Motor neuron (in vitro differentiated cells): Measurements from ENCODE around the gene SLC37A1. TPM values are rescaled to one million over a fixed set of nuclear protein-coding genes. Genes with fewer than 3 reads are reported as not detected.

Experiments
- ATAC-seq, 8 experiments: fragments of 200-7000 bp; cut with Tn5 transposase; replicated peaks in 6 of 8; 2 replicates each; pipeline ENCODE4 v1.8.0; 2021; ENCODE audit warnings: mild to moderate bottlenecking in 8 of 8, moderate library complexity in 8 of 8
- H3K27ac ChIP-seq, 2 donors: fragments of 250-450 bp; sonication (Bioruptor Pico); 2 replicates each; pipeline ENCODE4 v1.9.0; 2021; ENCODE audit warnings: antibody characterized with exemption in 2 of 2, mild to moderate bottlenecking in 2 of 2, moderate library complexity in 1 of 2
- H3K4me1 ChIP-seq, 2 donors: fragments of 250-450 bp; sonication (Bioruptor Pico); replicated peaks in 1 of 2; 2 replicates each; pipeline ENCODE4 v1.6.1; 2021; ENCODE audit warnings: antibody characterized with exemption in 2 of 2, mild to moderate bottlenecking in 2 of 2, moderate library complexity in 1 of 2
- H3K4me3 ChIP-seq, 5 donors: fragments of 250-450 bp; sonication (Bioruptor Pico); 2 replicates each; pipeline ENCODE4 v1.9.0; 2021; ENCODE audit warnings: antibody characterized with exemption in 5 of 5, mild to moderate bottlenecking in 5 of 5, moderate library complexity in 4 of 5
- WGBS, 10 experiments: fragments of 450-650 bp; shearing (Covaris generic); methylation state at CpG; one replicate each; pipeline ENCODE4 v1.0.0; 2022; 5-methylcytosine and 5-hydroxymethylcytosine counted together
- in situ Hi-C, 9 experiments: fragments of 400-800 bp; cut with MboI; loops; one replicate each; pipeline ENCODE4 v1.15.0; 2021; ENCODE audit warnings: low sequenced_read_pairs in 9 of 9, low pct_unique_long_range_greater_than_20kb in 2 of 9; ENCODE audit not compliant: unreplicated experiment in 9 of 9
- total RNA-seq, 8 experiments: library from RNA; unstranded; fragments of 300-600 nt; gene quantifications; 2 replicates each; pipeline versions ENCODE4 v1.2.3 to v1.2.4, GENCODE V29; 2022

SLC37A1 gene
- total RNA-seq, 8 experiments from 2014 or later = 0.71 to 49.0 (median 14.1) TPM

GRCh38 chr21:42581336-42581992, 67.8 kb downstream of the SLC37A1 start:
- ATAC-seq = no peak
- Histone ChIP-seq H3K4me3 (no peak overlapping the region), H3K27ac (no peak overlapping the region), H3K4me1 (no peaks in the 10 kb centered on the region)
- in situ Hi-C loops = loop anchor here in 2 of 9 experiments (25.0 kb wide), 2 partner anchors 231 to 256 kb away; no protein-coding TSS in a partner anchor
- WGBS, 10 experiments = 25 to 90% (median 82%) methylated on average over 4 to 10 of the region's 13 CpGs; no CpG with 5 or more reads in 1 of the 10 experiments

- Histone ChIP-seq H3K4me3 (no peak overlapping the region), H3K27ac (no peak overlapping the region), H3K4me1 (no peaks in the 10 kb centered on the region)
- ATAC-seq = peak in 3 of 8 experiments; percentile 16 to 35 (median 22)
- 30 to 100% (median 88%) methylated on average over 2 to 12 of the region's 17 CpGs; no CpG with 5 or more reads in 1 of the 10 experiments for WGBS, 10 experiments
- in situ Hi-C loops = loop anchor here in 2 of 9 experiments (25.0 kb wide), 2 partner anchors 230 to 255 kb away; no protein-coding TSS in a partner anchor
Observed at GRCh38 chr21:42581993-42582786, 68.5 kb downstream of the SLC37A1 start.

GRCh38 chr21:42582787-42583476, 69.3 kb downstream of the SLC37A1 start:
- Histone ChIP-seq H3K4me1 (no peaks in the 10 kb centered on the region), H3K27ac (no peak overlapping the region), H3K4me3 (no peak overlapping the region)
- WGBS, 10 experiments = 50 to 87% (median 82%) methylated on average over 6 to 18 of the region's 22 CpGs; no CpG with 5 or more reads in 5 of the 10 experiments
- ATAC-seq = no peak
- in situ Hi-C loops = loop anchor here in 2 of 9 experiments (25.0 kb wide), 2 partner anchors 229 to 254 kb away; no protein-coding TSS in a partner anchor

- peak in 1 of 8 experiments; percentile 8 for ATAC-seq
- no peak overlapping the region for H3K4me3 ChIP-seq
- no peak overlapping the region for H3K27ac ChIP-seq
- WGBS, 10 experiments = 53 to 90% (median 70%) methylated on average over 2 to 6 of the region's 20 CpGs; no CpG with 5 or more reads in 5 of the 10 experiments
- in situ Hi-C loops = loop anchor here in 2 of 9 experiments (25.0 kb wide), 2 partner anchors 229 to 254 kb away; no protein-coding TSS in a partner anchor
- H3K4me1 ChIP-seq = no peaks in the 10 kb centered on the region
Observed at GRCh38 chr21:42583477-42584295, 70.0 kb downstream of the SLC37A1 start.

- no peak overlapping the region for H3K4me3 ChIP-seq
- in situ Hi-C loops = loop anchor here in 2 of 9 experiments (25.0 kb wide), 2 partner anchors 228 to 253 kb away; no protein-coding TSS in a partner anchor
- H3K27ac ChIP-seq = no peak overlapping the region
- WGBS, 10 experiments = 40 to 89% (median 69%) methylated on average over 1 to 3 of the region's 11 CpGs; no CpG with 5 or more reads in 6 of the 10 experiments
- H3K4me1 ChIP-seq = no peaks in the 10 kb centered on the region
- ATAC-seq = peak in 1 of 8 experiments; percentile 16
Observed at GRCh38 chr21:42584296-42584641, 70.6 kb downstream of the SLC37A1 start.

GRCh38 chr21:42585881-42586280, 72.2 kb downstream of the SLC37A1 start:
- no peak for ATAC-seq

GRCh38 chr21:42586406-42586805, 72.8 kb downstream of the SLC37A1 start:
- in situ Hi-C loops = loop anchor here in 2 of 9 experiments (25.0 kb wide), 2 partner anchors 226 to 251 kb away; no protein-coding TSS in a partner anchor
- H3K27ac ChIP-seq = no peak overlapping the region
- 95 to 100% (median 100%) methylated on average over 1 to 9 of the region's 19 CpGs; no CpG with 5 or more reads in 5 of the 10 experiments for WGBS, 10 experiments
- H3K4me1 ChIP-seq = no peaks in the 10 kb centered on the region
- no peak for ATAC-seq
- no peak overlapping the region for H3K4me3 ChIP-seq

More at GRCh38 chr21:42585881-42586280, 72.2 kb downstream of the SLC37A1 start:
- Histone ChIP-seq H3K4me1 (no peaks in the 10 kb centered on the region), H3K27ac (no peak overlapping the region), H3K4me3 (no peak overlapping the region)
- in situ Hi-C loops = loop anchor here in 2 of 9 experiments (25.0 kb wide), 2 partner anchors 226 to 251 kb away; no protein-coding TSS in a partner anchor
- WGBS, 10 experiments = 32 to 100% (median 58%) methylated on average over 1 to 9 of the region's 10 CpGs; no CpG with 5 or more reads in 1 of the 10 experiments

GRCh38 chr21:42587036-42587435, 73.4 kb downstream of the SLC37A1 start:
- Histone ChIP-seq H3K4me1 (no peaks in the 10 kb centered on the region), H3K4me3 (no peak overlapping the region), H3K27ac (no peak overlapping the region)
- WGBS, 10 experiments = 33 to 93% (median 90%) methylated on average over 1 to 12 of the region's 15 CpGs; no CpG with 5 or more reads in 4 of the 10 experiments
- no peak for ATAC-seq
- in situ Hi-C loops = loop anchor here in 2 of 9 experiments (25.0 kb wide), 2 partner anchors 225 to 250 kb away; no protein-coding TSS in a partner anchor

- 10 to 100% (median 84%) methylated on average over 1 to 12 of the region's 20 CpGs; no CpG with 5 or more reads in 2 of the 10 experiments for WGBS, 10 experiments
- in situ Hi-C loops = loop anchor here in 2 of 9 experiments (25.0 kb wide), 2 partner anchors 222 to 247 kb away; no protein-coding TSS in a partner anchor
Observed at GRCh38 chr21:42590431-42591131, 76.9 kb downstream of the SLC37A1 start.

GRCh38 chr21:42591170-42591869, 77.7 kb downstream of the SLC37A1 start:
- WGBS, 10 experiments = 0 to 100% (median 76%) methylated on average over 1 to 10 of the region's 18 CpGs; no CpG with 5 or more reads in 1 of the 10 experiments
- in situ Hi-C loops = loop anchor here in 2 of 9 experiments (25.0 kb wide), 2 partner anchors 221 to 246 kb away; no protein-coding TSS in a partner anchor
- H3K4me1 ChIP-seq = peaks cover 6 to 10% of the 10 kb centered on the region in 2 donors
- H3K4me3 ChIP-seq = no peak overlapping the region
- no peak for ATAC-seq
- H3K27ac ChIP-seq = no peak overlapping the region

More at GRCh38 chr21:42590431-42591131, 76.9 kb downstream of the SLC37A1 start:
- Histone ChIP-seq H3K27ac (no peak overlapping the region), H3K4me3 (no peak overlapping the region), H3K4me1 (peaks cover 6 to 10% of the 10 kb centered on the region in 2 donors)
- no peak for ATAC-seq
